ENCODE results near the gene PGAP2.

The PGAP2 gene

DNA sequence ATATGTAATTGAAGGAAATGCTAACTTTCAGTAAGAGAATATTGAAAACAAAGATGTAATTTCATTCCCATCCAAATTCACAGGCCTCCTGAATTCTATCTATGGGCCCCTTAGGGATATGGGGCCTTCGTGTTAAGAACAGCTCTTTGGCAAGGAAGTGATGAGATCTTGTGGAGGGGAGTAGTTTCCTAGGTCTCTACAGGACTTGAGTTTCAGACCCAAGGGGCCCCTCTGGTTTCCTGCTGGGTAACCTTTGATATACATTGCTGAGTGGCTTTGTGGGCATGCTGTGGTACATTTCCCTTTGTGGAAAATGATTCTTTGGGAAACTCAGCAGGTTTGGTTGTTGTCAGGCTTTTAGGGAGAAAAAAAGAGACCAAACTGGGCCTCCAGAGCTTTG is 53.3 kb downstream of the PGAP2 start:
- peak overlapping the region; percentile 11 for H3K4me3 ChIP-seq (ENCODE audit: low read depth, low read length)
- TF ChIP-seq, protein P1, sequence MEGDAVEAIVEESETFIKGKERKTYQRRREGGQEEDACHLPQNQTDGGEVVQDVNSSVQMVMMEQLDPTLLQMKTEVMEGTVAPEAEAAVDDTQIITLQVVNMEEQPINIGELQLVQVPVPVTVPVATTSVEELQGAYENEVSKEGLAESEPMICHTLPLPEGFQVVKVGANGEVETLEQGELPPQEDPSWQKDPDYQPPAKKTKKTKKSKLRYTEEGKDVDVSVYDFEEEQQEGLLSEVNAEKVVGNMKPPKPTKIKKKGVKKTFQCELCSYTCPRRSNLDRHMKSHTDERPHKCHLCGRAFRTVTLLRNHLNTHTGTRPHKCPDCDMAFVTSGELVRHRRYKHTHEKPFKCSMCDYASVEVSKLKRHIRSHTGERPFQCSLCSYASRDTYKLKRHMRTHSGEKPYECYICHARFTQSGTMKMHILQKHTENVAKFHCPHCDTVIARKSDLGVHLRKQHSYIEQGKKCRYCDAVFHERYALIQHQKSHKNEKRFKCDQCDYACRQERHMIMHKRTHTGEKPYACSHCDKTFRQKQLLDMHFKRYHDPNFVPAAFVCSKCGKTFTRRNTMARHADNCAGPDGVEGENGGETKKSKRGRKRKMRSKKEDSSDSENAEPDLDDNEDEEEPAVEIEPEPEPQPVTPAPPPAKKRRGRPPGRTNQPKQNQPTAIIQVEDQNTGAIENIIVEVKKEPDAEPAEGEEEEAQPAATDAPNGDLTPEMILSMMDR (IDR thresholded peaks at IDR 0.05; ENCODE audit: insufficient read depth, low read depth, low read length, missing control alignments): no peak
- peak; percentile 49 for DNase-seq (ENCODE audit: low read depth)

DNA sequence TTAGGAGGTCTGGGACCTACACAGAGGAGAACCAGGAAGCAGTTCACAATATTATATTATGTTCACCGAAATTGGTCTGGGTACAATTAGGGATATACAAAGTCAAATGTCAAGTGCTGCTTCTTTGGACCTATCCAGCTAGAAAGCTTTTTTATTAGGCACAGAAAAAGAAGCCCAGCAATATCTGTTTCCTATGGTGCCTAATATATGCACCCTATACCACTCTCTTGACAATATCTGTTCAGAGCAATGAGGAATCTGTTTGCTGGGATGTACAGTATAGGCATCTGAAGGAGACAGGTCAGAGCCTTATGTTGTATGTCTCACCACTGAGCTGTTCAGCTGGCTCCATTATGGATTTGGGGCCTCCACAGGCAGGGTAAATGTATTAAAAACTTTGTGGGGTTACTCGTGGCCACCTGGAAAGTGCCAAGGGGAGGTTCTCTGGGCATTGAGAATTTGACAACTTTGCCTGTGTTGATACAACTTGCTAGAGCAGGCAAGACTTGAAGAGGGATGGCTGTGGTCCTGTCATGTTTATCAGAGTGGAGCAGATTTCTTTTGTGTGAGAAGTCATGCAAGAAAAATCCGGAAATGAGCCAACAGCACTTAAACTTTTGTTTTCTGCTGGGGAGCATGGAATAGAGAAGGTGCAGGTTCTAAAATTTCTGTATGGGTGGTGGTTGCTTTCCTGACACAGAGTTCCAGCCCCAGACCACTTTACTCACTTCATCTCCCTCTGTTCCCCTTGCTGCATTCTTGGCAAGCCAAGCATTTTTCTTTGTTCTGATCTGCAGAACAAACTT is 57.2 kb downstream of the PGAP2 start:
- DNase-seq (ENCODE audit: low read depth): peak; percentile 75

DNA sequence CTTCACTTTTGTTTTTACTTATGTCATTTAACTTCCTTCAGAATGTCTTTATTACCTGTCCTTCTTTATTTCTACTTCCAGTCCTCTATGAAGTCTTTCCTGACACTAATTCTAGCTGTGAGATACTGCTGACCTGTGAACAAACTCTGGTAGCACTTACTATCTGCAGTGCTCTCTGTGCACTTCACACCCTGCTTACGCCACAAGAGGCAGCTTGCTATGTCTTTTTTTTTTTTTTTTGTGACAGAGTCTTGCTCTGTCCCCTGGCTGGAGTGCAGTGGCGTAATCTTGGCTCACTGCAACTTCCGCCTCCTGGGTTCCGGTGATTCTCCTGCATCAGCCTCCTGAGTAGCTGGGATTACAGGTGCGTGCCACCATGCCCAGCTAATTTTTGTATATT is 57.8 kb downstream of the PGAP2 start:
- H3K4me3 ChIP-seq (ENCODE audit: low read depth, low read length): peak overlapping the region; percentile 27; the same call in 1 of the 2 replicates
- TF ChIP-seq, protein P1 (IDR thresholded peaks at IDR 0.05; ENCODE audit: insufficient read depth, low read depth, low read length, missing control alignments): no peak
- peak; percentile 85 for DNase-seq (ENCODE audit: low read depth)

More for the DNA sequence above, 57.2 kb downstream of the PGAP2 start:
- peak overlapping the region; percentile 27 for H3K4me3 ChIP-seq (ENCODE audit: low read depth, low read length)
- TF ChIP-seq, protein P1 (IDR thresholded peaks at IDR 0.05; ENCODE audit: insufficient read depth, low read depth, low read length, missing control alignments): no peak

DNA sequence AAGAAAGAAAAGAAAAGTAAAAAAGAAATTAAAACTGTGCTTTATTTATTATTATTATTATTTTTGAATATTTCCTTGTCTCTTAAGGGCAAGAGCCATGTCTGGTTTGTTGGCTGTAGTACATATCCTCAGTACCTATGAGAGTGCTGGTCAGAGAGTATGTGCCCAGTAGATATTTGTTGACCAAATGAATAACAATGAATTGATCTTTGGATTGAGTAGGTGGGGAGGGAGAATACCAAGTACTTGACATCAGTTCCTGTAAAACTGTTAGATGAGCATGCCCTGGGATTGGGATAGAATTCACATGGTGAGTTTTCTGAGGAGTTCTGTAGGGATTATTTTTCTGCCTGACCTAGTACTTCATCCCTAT is 58.5 kb downstream of the PGAP2 start:
- DNase-seq (ENCODE audit: low read depth): no peak
- TF ChIP-seq, protein P1 (IDR thresholded peaks at IDR 0.05; ENCODE audit: insufficient read depth, low read depth, low read length, missing control alignments): no peak
- no peak overlapping the region for H3K4me3 ChIP-seq (ENCODE audit: low read depth, low read length)

DNA sequence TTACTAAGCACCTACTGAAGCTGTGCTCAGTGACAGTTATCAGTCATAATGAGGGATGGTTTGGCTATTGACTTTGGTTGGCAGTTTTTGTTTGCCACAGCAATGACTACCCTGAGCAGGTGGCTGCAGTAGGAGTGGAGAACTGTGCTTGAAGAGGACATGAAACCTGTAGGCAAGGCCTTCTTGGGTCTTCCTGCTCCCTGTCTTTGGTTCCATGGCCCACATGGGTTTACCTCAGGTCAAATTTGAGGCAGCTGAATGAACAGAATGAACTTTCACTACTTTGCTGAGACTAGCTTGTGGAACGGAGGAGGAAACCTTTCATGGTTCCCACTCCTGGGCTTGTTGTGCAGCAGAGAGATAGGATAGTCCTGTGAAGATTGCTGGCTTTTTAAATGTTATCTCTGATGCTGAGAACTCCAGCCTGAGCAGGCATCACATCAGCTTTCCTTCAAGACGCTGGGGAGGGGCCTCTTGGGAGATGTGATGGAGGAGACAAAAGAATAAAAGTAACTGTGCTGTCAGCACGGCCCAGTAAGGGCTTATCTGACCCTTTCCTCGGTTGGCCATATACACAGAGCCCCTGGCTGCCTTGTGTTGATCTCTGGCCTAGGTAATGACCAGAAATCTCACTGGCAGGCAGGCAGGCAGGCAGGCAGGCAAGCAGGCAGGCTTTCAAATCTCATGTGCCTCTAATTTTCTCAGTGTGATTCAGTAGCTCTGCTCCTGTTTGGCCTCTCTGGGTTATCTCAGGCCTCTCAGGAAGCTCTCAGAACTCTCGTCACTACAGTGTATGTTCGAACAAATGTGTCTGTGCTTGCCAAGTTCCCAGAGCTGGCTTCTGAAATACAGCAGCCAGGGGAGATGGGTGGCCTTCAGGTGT is 59.1 kb downstream of the PGAP2 start:
- DNase-seq (ENCODE audit: low read depth): peak; percentile 89
- H3K4me3 ChIP-seq (ENCODE audit: low read depth, low read length): peak overlapping the region; percentile 3; the same call in 1 of the 2 replicates
- TF ChIP-seq, protein P1 (IDR thresholded peaks at IDR 0.05; ENCODE audit: insufficient read depth, low read depth, low read length, missing control alignments): no peak

DNA sequence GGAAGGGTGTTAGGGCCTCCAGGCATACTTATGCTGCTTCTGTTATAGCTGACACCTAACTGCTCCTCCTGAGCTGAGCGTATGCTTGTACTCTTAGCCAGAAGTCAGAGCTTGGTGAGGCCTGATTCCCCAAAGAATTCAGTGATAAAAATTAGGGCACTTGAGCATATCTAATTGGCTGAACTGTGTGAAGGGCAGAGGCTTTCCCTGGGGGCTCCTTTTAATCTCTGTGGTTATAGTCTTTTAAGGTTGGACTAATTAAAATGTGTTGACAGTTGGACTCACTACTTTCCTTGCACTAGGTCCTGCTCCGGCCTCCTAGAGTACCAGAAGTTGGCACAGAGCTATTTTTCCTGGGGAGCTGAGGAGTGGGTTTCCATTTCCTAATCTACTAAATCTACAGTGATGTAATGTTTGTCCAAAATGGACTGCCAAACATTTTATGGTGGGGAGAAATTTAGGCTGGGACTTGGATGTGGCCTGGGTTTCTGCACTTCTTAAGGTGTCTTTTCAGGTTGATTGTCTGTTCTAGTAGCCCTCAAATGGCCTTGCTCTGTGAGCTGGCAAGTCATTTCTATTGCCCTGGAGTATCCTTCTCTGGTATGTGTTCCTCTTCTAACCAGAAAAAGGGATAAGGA is 65.5 kb downstream of the PGAP2 start:
- H3K4me3 ChIP-seq (ENCODE audit: low read depth, low read length): no peak overlapping the region
- TF ChIP-seq, protein P1 (IDR thresholded peaks at IDR 0.05; ENCODE audit: insufficient read depth, low read depth, low read length, missing control alignments): no peak
- DNase-seq (ENCODE audit: low read depth): no peak
